Kidney (tissue), 14 donors: Measurements from ENCODE around the gene IL31. TPM values are rescaled to one million over a fixed set of nuclear protein-coding genes. Genes with fewer than 3 reads are reported as not detected.

ENCODE experiments used
- DNase-seq, 5 donors: peaks; one replicate each; pipeline ENCODE4 v3.0.0-alpha.2; 2013 to 2020
- FAIRE-seq: peaks from 2 replicates; lab custom pipeline; 2012; peaks lifted over from hg19 to GRCh38; lab: Jason Lieb, UNC
- H3K27ac ChIP-seq, 2 donors: one replicate each; pipeline ENCODE4 v1.7.0; 2013; ENCODE audit warnings: low read depth in 2 of 2, low read length in 2 of 2, inconsistent platforms in 1 of 2
- H3K27me3 ChIP-seq: one replicate; pipeline ENCODE4 v1.7.1; 2013; ENCODE audit warnings: low read length, inconsistent platforms; ENCODE audit not compliant: control insufficient read depth, insufficient read depth
- H3K36me3 ChIP-seq, 3 donors: one replicate each; pipeline versions ENCODE4 v1.7.0 to v1.7.1; 2013; ENCODE audit warnings: low read length in 3 of 3, control low read depth in 1 of 3, inconsistent platforms in 1 of 3; ENCODE audit not compliant: insufficient read depth in 3 of 3, control insufficient read depth in 2 of 3
- H3K4me1 ChIP-seq, 3 donors: one replicate each; pipeline versions ENCODE4 v1.7.0 to v1.7.1; 2013; ENCODE audit warnings: low read length in 3 of 3, inconsistent platforms in 1 of 3, low read depth in 1 of 3; ENCODE audit not compliant: control insufficient read depth in 2 of 3, insufficient read depth in 2 of 3
- H3K4me3 ChIP-seq, 3 donors: one replicate each; pipeline versions ENCODE4 v1.7.0 to v1.8.1; 2013; ENCODE audit warnings: low read length in 3 of 3, control low read depth in 1 of 3, inconsistent platforms in 1 of 3
- H3K9ac ChIP-seq, 3 donors: one replicate each; pipeline versions ENCODE4 v1.7.0 to v1.7.1; 2013; ENCODE audit warnings: low read length in 3 of 3, control low read depth in 1 of 3, inconsistent platforms in 1 of 3
- H3K9me3 ChIP-seq, 3 donors: one replicate each; pipeline versions ENCODE4 v1.7.0 to v1.7.1; 2013; ENCODE audit warnings: low read length in 3 of 3, control low read depth in 1 of 3, inconsistent platforms in 1 of 3; ENCODE audit not compliant: control insufficient read depth in 2 of 3, insufficient read depth in 1 of 3
- intact Hi-C: fragments of 100-400 bp; cut with DNase I; formaldehyde crosslinking; loops from one replicate; pipeline ENCODE4 v1.11.1; 2022
- polyA plus RNA-seq: library from polyadenylated mRNA; stranded (reverse); fragments of 350-450 nt; fragmentation: Illumina TruSeq; extraction: RNeasy Lipid Tissue Mini Kit (QIAGEN cat#74804); gene quantifications from one replicate; pipeline ENCODE4 v1.2.3, GENCODE V29; 2014; ENCODE audit warnings: low read depth, low replicate concordance; ENCODE audit not compliant: insufficient read depth
- total RNA-seq: library from RNA; stranded (reverse); fragmentation: NEBNext Ultra II Directional; extraction: Animal tissue kit (Norgen Biotek cat#: 25700); gene quantifications from one replicate; pipeline ENCODE4 v1.2.1, GENCODE V29; 2021
- TF ChIP-seq, protein P1 (sequence below): IDR thresholded peaks from 3 replicates; pipeline ENCODE4 v1.5.1; 2012; ENCODE audit warnings: mild to moderate bottlenecking, moderate library complexity, borderline replicate concordance; ENCODE audit not compliant: insufficient read depth; ENCODE audit errors: extremely low read depth
- donor health status: control.
- donor health status: control.
- donor health status: control.
- donor health status: control.
- donor health status: control.
- donor health status: DM: yes; HTN: yes; CAD: no.
- donor health status: Normal renal cell carcinoma (clear cell type).

Gene IL31
- total and polyA plus RNA-seq, 2 donors from 2014 or later: not detected

DNA sequence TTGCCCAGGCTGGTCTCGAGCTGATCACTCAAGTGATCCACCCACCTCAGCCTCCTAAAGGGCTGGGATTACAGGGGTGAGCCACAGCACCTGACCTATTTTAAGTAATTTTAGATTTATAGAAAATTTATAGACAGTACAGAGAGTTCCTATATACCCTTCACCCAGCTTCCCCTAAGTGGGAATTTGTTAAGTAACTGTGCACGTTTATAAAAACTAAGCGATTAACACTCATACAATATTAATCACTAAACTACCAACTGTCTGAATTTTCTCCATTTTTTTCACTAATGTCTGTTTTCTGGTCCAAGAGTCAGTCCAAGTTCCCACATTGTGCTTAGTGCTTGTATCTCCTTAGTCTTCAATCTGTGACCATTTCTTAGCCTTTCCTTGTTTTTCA lies 5.5 kb downstream of the IL31 start:
- TF ChIP-seq, protein P1, sequence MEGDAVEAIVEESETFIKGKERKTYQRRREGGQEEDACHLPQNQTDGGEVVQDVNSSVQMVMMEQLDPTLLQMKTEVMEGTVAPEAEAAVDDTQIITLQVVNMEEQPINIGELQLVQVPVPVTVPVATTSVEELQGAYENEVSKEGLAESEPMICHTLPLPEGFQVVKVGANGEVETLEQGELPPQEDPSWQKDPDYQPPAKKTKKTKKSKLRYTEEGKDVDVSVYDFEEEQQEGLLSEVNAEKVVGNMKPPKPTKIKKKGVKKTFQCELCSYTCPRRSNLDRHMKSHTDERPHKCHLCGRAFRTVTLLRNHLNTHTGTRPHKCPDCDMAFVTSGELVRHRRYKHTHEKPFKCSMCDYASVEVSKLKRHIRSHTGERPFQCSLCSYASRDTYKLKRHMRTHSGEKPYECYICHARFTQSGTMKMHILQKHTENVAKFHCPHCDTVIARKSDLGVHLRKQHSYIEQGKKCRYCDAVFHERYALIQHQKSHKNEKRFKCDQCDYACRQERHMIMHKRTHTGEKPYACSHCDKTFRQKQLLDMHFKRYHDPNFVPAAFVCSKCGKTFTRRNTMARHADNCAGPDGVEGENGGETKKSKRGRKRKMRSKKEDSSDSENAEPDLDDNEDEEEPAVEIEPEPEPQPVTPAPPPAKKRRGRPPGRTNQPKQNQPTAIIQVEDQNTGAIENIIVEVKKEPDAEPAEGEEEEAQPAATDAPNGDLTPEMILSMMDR: no peak
- H3K9ac ChIP-seq: no peak overlapping the region
- no peak overlapping the region for H3K4me3 ChIP-seq
- intact Hi-C loops: no loop called here
- no peak overlapping the region for H3K27ac ChIP-seq
- H3K36me3 ChIP-seq: no peaks in the 10 kb centered on the region
- no peaks in the 10 kb centered on the region for H3K4me1 ChIP-seq
- DNase-seq: no peak
- no peak for FAIRE-seq
- H3K27me3 ChIP-seq: no peaks in the 10 kb centered on the region
- no peaks in the 10 kb centered on the region for H3K9me3 ChIP-seq

DNA sequence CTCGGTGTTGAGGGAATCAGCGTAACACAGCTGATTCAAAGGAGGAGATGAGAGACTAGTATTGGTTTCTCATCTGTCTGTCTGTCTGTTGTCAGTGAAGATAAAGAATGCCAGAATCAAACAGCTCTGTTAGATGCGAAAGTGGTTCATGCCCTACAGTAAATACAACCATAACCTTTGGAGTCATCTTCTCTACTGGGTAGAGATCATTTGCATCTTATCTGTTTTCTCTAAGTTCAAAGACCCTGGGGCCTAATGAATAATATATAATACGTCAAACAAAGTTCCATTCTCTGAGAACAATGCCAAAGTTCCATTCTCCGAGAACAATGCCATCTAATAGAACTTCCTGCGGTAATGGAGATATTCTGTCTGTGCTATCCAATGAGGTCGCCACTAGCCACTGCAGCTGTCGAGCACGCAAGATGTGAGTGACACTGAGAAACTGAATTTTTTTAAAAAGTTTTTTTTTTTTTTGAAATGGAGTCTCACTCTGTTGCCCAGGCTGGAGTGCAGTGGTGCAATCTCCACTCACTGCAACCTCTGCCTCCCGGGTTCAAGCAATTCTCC lies 6.6 kb downstream of the IL31 start:
- FAIRE-seq (no peak), DNase-seq (no peak)
- TF ChIP-seq, protein P1: no peak
- H3K9ac ChIP-seq: no peak overlapping the region
- H3K27ac ChIP-seq: no peak overlapping the region
- no peaks in the 10 kb centered on the region for H3K36me3 ChIP-seq
- H3K4me1 ChIP-seq: no peaks in the 10 kb centered on the region
- H3K9me3 ChIP-seq: no peaks in the 10 kb centered on the region
- intact Hi-C loops: no loop called here
- no peak overlapping the region for H3K4me3 ChIP-seq
- H3K27me3 ChIP-seq: no peaks in the 10 kb centered on the region

DNA sequence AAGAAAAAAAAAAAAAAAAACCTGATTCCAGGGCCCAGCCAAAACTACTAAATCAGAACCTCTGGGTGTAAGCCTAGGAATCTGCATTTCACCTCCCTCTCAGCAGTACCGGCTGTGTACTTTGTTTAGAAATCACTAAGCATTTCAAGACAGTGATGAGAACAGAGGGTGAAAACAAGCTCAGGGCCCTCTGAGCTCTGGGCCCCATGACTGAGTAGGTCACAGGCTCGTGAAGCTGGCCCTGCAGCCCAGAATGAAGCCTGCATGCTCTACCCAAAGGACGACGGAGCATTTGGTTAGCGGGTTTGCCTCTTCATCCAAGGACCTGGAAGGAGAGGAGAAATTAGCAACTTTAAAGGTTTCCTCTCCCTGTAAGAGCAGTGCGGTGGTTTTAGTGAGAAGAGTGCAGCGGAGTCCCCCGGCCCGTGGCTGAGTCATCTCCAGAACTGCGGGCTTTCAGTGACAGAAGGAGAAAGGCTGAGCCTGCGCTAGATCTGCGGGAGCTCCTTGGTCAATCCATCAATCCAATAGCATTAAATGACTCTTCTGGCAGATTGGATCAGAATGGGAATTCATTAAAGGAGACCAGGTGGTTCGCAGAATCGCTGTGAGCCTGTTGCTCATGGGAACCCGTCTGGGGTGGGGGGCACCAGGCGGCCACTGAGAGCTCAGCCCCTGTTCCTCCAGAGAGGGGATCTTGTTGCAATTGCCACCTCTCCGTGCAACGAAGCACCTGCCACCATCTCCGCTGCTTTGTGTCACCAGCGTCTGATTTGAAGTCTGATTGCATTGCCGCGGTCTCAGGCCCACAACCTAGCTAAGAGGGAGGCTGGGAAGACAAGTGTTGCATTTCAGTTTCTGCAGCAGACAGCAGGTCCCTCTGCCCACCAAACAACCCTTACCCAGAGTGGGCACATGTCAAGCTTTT lies 7.3 kb downstream of the IL31 start:
- no peaks in the 10 kb centered on the region for H3K4me1 ChIP-seq
- H3K27me3 ChIP-seq: no peaks in the 10 kb centered on the region
- no peak overlapping the region for H3K27ac ChIP-seq
- no peak for FAIRE-seq
- no peaks in the 10 kb centered on the region for H3K36me3 ChIP-seq
- H3K4me3 ChIP-seq: no peak overlapping the region
- no peaks in the 10 kb centered on the region for H3K9me3 ChIP-seq
- TF ChIP-seq, protein P1: no peak
- DNase-seq: no peak
- no peak overlapping the region for H3K9ac ChIP-seq
- intact Hi-C loops: no loop called here
